HepG2 (cell line): ENCODE results near the gene REEP2. TPM values are rescaled to one million over a fixed set of nuclear protein-coding genes. Genes with fewer than 3 reads are reported as not detected.

ENCODE experiments used
- ARNT2 ChIP-seq: sonication (generic); formaldehyde crosslinking; IDR thresholded peaks from 2 replicates; pipeline ENCODE4 v1.8.0; 2022; ENCODE audit warnings: mild to moderate bottlenecking, low read depth, missing genetic modification reagents, moderate library complexity
- DZIP1 ChIP-seq: sonication (generic); formaldehyde crosslinking; IDR thresholded peaks from 2 replicates; pipeline ENCODE4 v1.5.0; 2020; ENCODE audit warnings: mild to moderate bottlenecking, missing genetic modification reagents
- GABPA ChIP-seq, 2 experiments: IDR thresholded peaks; 2 replicates each; pipeline ENCODE4 v1.6.1; 2011 to 2016; ENCODE audit warnings: low read depth in 2 of 2, low read length in 1 of 2, missing biosample characterization in 1 of 2, missing genetic modification characterization in 1 of 2
- HIC2 ChIP-seq: sonication (generic); formaldehyde crosslinking; IDR thresholded peaks from 2 replicates; pipeline ENCODE4 v1.9.0; 2022; ENCODE audit warnings: low read depth, missing genetic modification reagents
- MLXIP ChIP-seq: sonication (generic); formaldehyde crosslinking; IDR thresholded peaks from 2 replicates; pipeline ENCODE4 v1.9.0; 2021; ENCODE audit warnings: missing genetic modification reagents, borderline replicate concordance
- RARG ChIP-seq: sonication (generic); formaldehyde crosslinking; IDR thresholded peaks from 2 replicates; pipeline ENCODE4 v1.4.0; 2020; ENCODE audit warnings: low read depth, mild to moderate bottlenecking, missing genetic modification reagents
- RBFOX2 ChIP-seq: fragments of 200-400 bp; formaldehyde crosslinking; IDR thresholded peaks from 2 replicates; pipeline ENCODE4 v1.6.1; 2017; ENCODE audit warnings: low read depth, mild to moderate bottlenecking, low read length
- THAP8 ChIP-seq: sonication (generic); formaldehyde crosslinking; IDR thresholded peaks from 2 replicates; pipeline ENCODE4 v1.5.1; 2020; ENCODE audit warnings: missing genetic modification reagents, mild to moderate bottlenecking, borderline replicate concordance
- XRCC5 ChIP-seq: fragments of 200-400 bp; formaldehyde crosslinking; optimal IDR thresholded peaks from 2 replicates; pipeline ENCODE3; 2017; ENCODE audit warnings: mild to moderate bottlenecking, low read length
- ZBTB21 ChIP-seq: sonication (generic); formaldehyde crosslinking; IDR thresholded peaks from 2 replicates; pipeline ENCODE4 v1.4.0; 2020; ENCODE audit warnings: missing genetic modification reagents
- ZNF343 ChIP-seq: sonication (generic); formaldehyde crosslinking; IDR thresholded peaks from 2 replicates; pipeline ENCODE4 v1.4.0; 2020; ENCODE audit warnings: mild to moderate bottlenecking, missing genetic modification reagents
- ZNF780A ChIP-seq: sonication (generic); formaldehyde crosslinking; IDR thresholded peaks from 2 replicates; pipeline ENCODE4 v1.8.0; 2022; ENCODE audit warnings: mild to moderate bottlenecking, missing genetic modification reagents, moderate library complexity
- ZNF83 ChIP-seq: sonication (generic); formaldehyde crosslinking; IDR thresholded peaks from 2 replicates; pipeline ENCODE4 v1.4.0; 2020; ENCODE audit warnings: missing genetic modification reagents, mild to moderate bottlenecking, borderline replicate concordance
- ZSCAN5A ChIP-seq: sonication (generic); formaldehyde crosslinking; IDR thresholded peaks from 2 replicates; pipeline ENCODE4 v1.8.0; 2022; ENCODE audit warnings: mild to moderate bottlenecking, missing genetic modification reagents, borderline replicate concordance
- ZZZ3 ChIP-seq: sonication (generic); formaldehyde crosslinking; IDR thresholded peaks from 2 replicates; pipeline ENCODE4 v1.4.0; 2020; ENCODE audit warnings: missing genetic modification reagents, mild to moderate bottlenecking, borderline replicate concordance
- polyA plus RNA-seq, 8 experiments: library from polyadenylated mRNA; depleted of rRNA in 3 of 8; stranded (reverse) in 7 of 8; unstranded in 1 of 8; fragments of >200 nt; fragmentation: Illumina TruSeq in 4 of 8; extraction: Trizol in 4 of 8; gene quantifications; 2 replicates each; pipeline versions ENCODE4 v1.2.1 to v1.2.3, GENCODE V29; 2011 to 2016; ENCODE audit warnings: low read depth in 4 of 8, missing spikeins in 1 of 8, mixed read lengths in 1 of 8; ENCODE audit not compliant: insufficient read depth in 1 of 8
- total RNA-seq, 5 experiments: library from RNA; depleted of rRNA; stranded (reverse); fragments of >200 nt; fragmentation: Illumina TruSeq; extraction: Trizol; gene quantifications; 2 replicates each; pipeline ENCODE4 v1.2.3, GENCODE V29; 2016; ENCODE audit warnings: low read depth in 1 of 5

The REEP2 gene
- total and polyA plus RNA-seq, 2 of the 13 experiments (the other 11 are each of a cell fraction or from before 2014, with no cell fraction given) = 5.3 to 7.8 TPM

DNA sequence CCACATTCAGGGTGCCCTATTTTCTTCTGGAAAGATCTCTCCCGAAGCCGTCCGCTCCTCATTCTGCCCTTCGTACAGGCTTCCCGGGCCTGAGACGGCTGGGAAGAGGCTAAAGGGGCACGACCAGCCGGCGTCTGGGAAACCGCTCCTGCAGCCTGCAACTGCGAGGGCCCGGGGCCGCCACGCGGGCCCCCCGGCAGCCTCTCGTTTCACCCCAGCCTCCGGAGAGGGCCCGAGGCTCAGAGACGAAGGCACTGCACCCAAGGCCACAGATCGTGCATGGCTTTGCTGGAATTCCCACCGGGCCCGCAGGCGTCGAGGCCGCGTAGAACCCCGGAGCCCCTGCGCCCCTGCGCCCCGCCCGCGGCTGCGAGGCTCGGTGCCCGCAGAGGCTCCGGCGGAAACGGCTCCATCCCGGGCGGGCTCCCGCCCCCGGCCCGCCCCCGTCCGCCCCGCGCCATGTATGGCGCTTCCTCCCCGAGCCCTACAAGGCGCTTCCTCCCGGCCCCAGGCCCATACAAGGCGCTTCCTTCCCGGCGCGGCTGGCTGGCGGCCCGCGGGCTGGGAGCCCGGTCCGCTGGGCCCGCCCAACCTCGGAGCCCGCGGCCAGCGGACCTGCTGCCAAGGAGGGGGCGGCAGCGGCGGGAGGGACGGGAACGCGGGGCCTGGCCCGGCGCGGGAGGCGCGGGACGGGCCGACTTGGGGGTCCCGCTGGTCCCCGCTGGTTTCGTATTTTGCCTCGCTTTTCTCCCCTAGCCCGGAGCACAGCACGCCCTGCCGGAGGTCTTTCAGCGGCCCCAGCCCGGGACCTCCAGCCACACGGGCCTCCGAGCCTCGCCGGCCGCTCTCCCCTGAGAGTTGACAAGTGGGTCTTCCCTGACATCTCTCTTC lies 53.1 kb downstream of the REEP2 start (continued):
- TF ChIP-seq ZSCAN5A (CRISPR knock-in tag) = no peak
- TF ChIP-seq ZNF343 (CRISPR knock-in tag) = 0 out of 2 replicates have a peak, but pooled peaks have one; percentile 25
- TF ChIP-seq ZBTB21 = no peak
- TF ChIP-seq RARG = peak; percentile 76; the same call in 1 of the 2 replicates
- TF ChIP-seq HIC2 (CRISPR knock-in tag) = no peak
- TF ChIP-seq RBFOX2 = peak; percentile 87
- peak; percentile 27; the same call in 1 of the 2 replicates for TF ChIP-seq ARNT2
- TF ChIP-seq MLXIP (CRISPR knock-in tag) = no peak
- TF ChIP-seq ZZZ3 = 0 out of 2 replicates have a peak, but pooled peaks have one; percentile 20
- peak; percentile 11; the same call in 1 of the 2 replicates for TF ChIP-seq ZNF780A (CRISPR knock-in tag)
- TF ChIP-seq GABPA (IDR thresholded peaks at IDR 0.05; ENCODE audit: low read depth, low read length) = peak; percentile 40; the same call in 1 of the 2 replicates
- 0 out of 2 replicates have a peak, but pooled peaks have one; percentile 11 for TF ChIP-seq GABPA (CRISPR knock-in tag; IDR thresholded peaks at IDR 0.05; ENCODE audit: low read depth)
- no peak for TF ChIP-seq THAP8 (CRISPR knock-in tag)
- no peak for TF ChIP-seq XRCC5
- TF ChIP-seq DZIP1 (CRISPR knock-in tag) = no peak
- TF ChIP-seq ZNF83 (CRISPR knock-in tag) = no peak
